ENCODE measurements around the gene CRYL1. TPM values are rescaled to one million over a fixed set of nuclear protein-coding genes. Genes with fewer than 3 reads are reported as not detected.

The CRYL1 gene
- total RNA-seq, 1 experiment from 2014 or later = 3.0 TPM

- Histone ChIP-seq H3K36me3 (ENCODE audit: insufficient read depth, low read length) (no peaks in the 10 kb centered on the region), H3K9me2 (replicated peaks; ENCODE audit: insufficient read depth, low read length) (no peaks in the 10 kb centered on the region)
These were observed 5.8 kb downstream of the CRYL1 start for GRCh38 chr13:20519875-20520274.

GRCh38 chr13:20518660-20519100, 7.0 kb downstream of the CRYL1 start:
- H3K9me2 ChIP-seq (replicated peaks; ENCODE audit: insufficient read depth, low read length) = no peaks in the 10 kb centered on the region
- H4K20me1 ChIP-seq (ENCODE audit: insufficient read depth, low read depth, low read length) = no peaks in the 10 kb centered on the region
- no peaks in the 10 kb centered on the region for H3K79me2 ChIP-seq (ENCODE audit: low read length)
- no peaks in the 10 kb centered on the region for H3K9me3 ChIP-seq (ENCODE audit: low read length)
- DNase-seq = no peak
- no peak overlapping the region for H3K9ac ChIP-seq (ENCODE audit: low read length)
- no peak overlapping the region for H3K4me2 ChIP-seq (ENCODE audit: low read depth, low read length, poor library complexity, severe bottlenecking)
- H3K36me3 ChIP-seq (ENCODE audit: insufficient read depth, low read length) = no peaks in the 10 kb centered on the region
- no peaks in the 10 kb centered on the region for H3K27me3 ChIP-seq (ENCODE audit: low read length)
- H3K27ac ChIP-seq (ENCODE audit: low read length) = no peak overlapping the region
- no peaks in the 10 kb centered on the region for H3K4me1 ChIP-seq (ENCODE audit: low read length)
- no peak overlapping the region for H2AFZ ChIP-seq (ENCODE audit: low read length)
- H3K4me3 ChIP-seq (ENCODE audit: low read length) = no peak overlapping the region

More at GRCh38 chr13:20519875-20520274, 5.8 kb downstream of the CRYL1 start:
- Histone ChIP-seq H3K9ac (ENCODE audit: low read length) (no peak overlapping the region), H3K4me1 (ENCODE audit: low read length) (peaks cover under 1% of the 10 kb centered on the region; the same call in 1 of the 2 replicates), H4K20me1 (ENCODE audit: insufficient read depth, low read depth, low read length) (no peaks in the 10 kb centered on the region), H3K4me3 (ENCODE audit: low read length) (no peak overlapping the region), H2AFZ (ENCODE audit: low read length) (no peak overlapping the region), H3K4me2 (ENCODE audit: low read depth, low read length, poor library complexity, severe bottlenecking) (no peak overlapping the region), H3K79me2 (ENCODE audit: low read length) (no peaks in the 10 kb centered on the region), H3K27ac (ENCODE audit: low read length) (no peak overlapping the region), H3K9me3 (ENCODE audit: low read length) (no peaks in the 10 kb centered on the region), H3K27me3 (ENCODE audit: low read length) (no peaks in the 10 kb centered on the region)
- no peak for DNase-seq

GRCh38 chr13:20514866-20515265, 10.8 kb downstream of the CRYL1 start:
- Histone ChIP-seq H3K27ac (ENCODE audit: low read length) (no peak overlapping the region), H3K4me2 (ENCODE audit: low read depth, low read length, poor library complexity, severe bottlenecking) (no peak overlapping the region), H3K79me2 (ENCODE audit: low read length) (no peaks in the 10 kb centered on the region), H2AFZ (ENCODE audit: low read length) (no peak overlapping the region), H4K20me1 (ENCODE audit: insufficient read depth, low read depth, low read length) (no peaks in the 10 kb centered on the region), H3K27me3 (ENCODE audit: low read length) (no peaks in the 10 kb centered on the region), H3K36me3 (ENCODE audit: insufficient read depth, low read length) (no peaks in the 10 kb centered on the region), H3K9me3 (ENCODE audit: low read length) (no peaks in the 10 kb centered on the region), H3K4me1 (ENCODE audit: low read length) (no peaks in the 10 kb centered on the region), H3K4me3 (ENCODE audit: low read length) (no peak overlapping the region), H3K9ac (ENCODE audit: low read length) (no peak overlapping the region), H3K9me2 (replicated peaks; ENCODE audit: insufficient read depth, low read length) (no peaks in the 10 kb centered on the region)
- DNase-seq = no peak

GRCh38 chr13:20513466-20513995, 12.1 kb downstream of the CRYL1 start:
- no peaks in the 10 kb centered on the region for H3K36me3 ChIP-seq (ENCODE audit: insufficient read depth, low read length)
- H3K27ac ChIP-seq (ENCODE audit: low read length) = no peak overlapping the region
- no peaks in the 10 kb centered on the region for H4K20me1 ChIP-seq (ENCODE audit: insufficient read depth, low read depth, low read length)
- no peaks in the 10 kb centered on the region for H3K27me3 ChIP-seq (ENCODE audit: low read length)
- DNase-seq = no peak
- no peak overlapping the region for H2AFZ ChIP-seq (ENCODE audit: low read length)
- no peaks in the 10 kb centered on the region for H3K79me2 ChIP-seq (ENCODE audit: low read length)
- no peaks in the 10 kb centered on the region for H3K9me3 ChIP-seq (ENCODE audit: low read length)
- H3K9me2 ChIP-seq (replicated peaks; ENCODE audit: insufficient read depth, low read length) = no peaks in the 10 kb centered on the region
- H3K4me3 ChIP-seq (ENCODE audit: low read length) = no peak overlapping the region
- H3K4me1 ChIP-seq (ENCODE audit: low read length) = no peaks in the 10 kb centered on the region
- H3K9ac ChIP-seq (ENCODE audit: low read length) = no peak overlapping the region
- H3K4me2 ChIP-seq (ENCODE audit: low read depth, low read length, poor library complexity, severe bottlenecking) = no peak overlapping the region

- no peaks in the 10 kb centered on the region for H3K79me2 ChIP-seq (ENCODE audit: low read length)
- no peaks in the 10 kb centered on the region for H3K9me2 ChIP-seq (replicated peaks; ENCODE audit: insufficient read depth, low read length)
- H3K27me3 ChIP-seq (ENCODE audit: low read length) = no peaks in the 10 kb centered on the region
- no peak overlapping the region for H3K27ac ChIP-seq (ENCODE audit: low read length)
- H3K4me2 ChIP-seq (ENCODE audit: low read depth, low read length, poor library complexity, severe bottlenecking) = no peak overlapping the region
- no peak overlapping the region for H3K9ac ChIP-seq (ENCODE audit: low read length)
- H3K4me1 ChIP-seq (ENCODE audit: low read length) = no peaks in the 10 kb centered on the region
- no peak overlapping the region for H2AFZ ChIP-seq (ENCODE audit: low read length)
- no peak for DNase-seq
- no peaks in the 10 kb centered on the region for H3K9me3 ChIP-seq (ENCODE audit: low read length)
- no peaks in the 10 kb centered on the region for H3K36me3 ChIP-seq (ENCODE audit: insufficient read depth, low read length)
- H4K20me1 ChIP-seq (ENCODE audit: insufficient read depth, low read depth, low read length) = no peaks in the 10 kb centered on the region
- H3K4me3 ChIP-seq (ENCODE audit: low read length) = no peak overlapping the region
These were observed 13.5 kb downstream of the CRYL1 start for GRCh38 chr13:20512042-20512683.

GRCh38 chr13:20506696-20507095, 19.0 kb downstream of the CRYL1 start:
- Histone ChIP-seq H3K79me2 (ENCODE audit: low read length) (no peaks in the 10 kb centered on the region), H3K4me2 (ENCODE audit: low read depth, low read length, poor library complexity, severe bottlenecking) (no peak overlapping the region), H3K9ac (ENCODE audit: low read length) (no peak overlapping the region), H3K4me1 (ENCODE audit: low read length) (no peaks in the 10 kb centered on the region), H4K20me1 (ENCODE audit: insufficient read depth, low read depth, low read length) (no peaks in the 10 kb centered on the region), H3K4me3 (ENCODE audit: low read length) (no peak overlapping the region), H3K27ac (ENCODE audit: low read length) (no peak overlapping the region), H3K9me2 (replicated peaks; ENCODE audit: insufficient read depth, low read length) (no peaks in the 10 kb centered on the region), H2AFZ (ENCODE audit: low read length) (no peak overlapping the region), H3K9me3 (ENCODE audit: low read length) (no peaks in the 10 kb centered on the region), H3K36me3 (ENCODE audit: insufficient read depth, low read length) (no peaks in the 10 kb centered on the region), H3K27me3 (ENCODE audit: low read length) (no peaks in the 10 kb centered on the region)
- DNase-seq = no peak

- Histone ChIP-seq H3K4me2 (ENCODE audit: low read depth, low read length, poor library complexity, severe bottlenecking) (no peak overlapping the region), H3K9me2 (replicated peaks; ENCODE audit: insufficient read depth, low read length) (no peaks in the 10 kb centered on the region), H3K9me3 (ENCODE audit: low read length) (no peaks in the 10 kb centered on the region), H3K27ac (ENCODE audit: low read length) (no peak overlapping the region), H3K4me3 (ENCODE audit: low read length) (no peak overlapping the region), H4K20me1 (ENCODE audit: insufficient read depth, low read depth, low read length) (no peaks in the 10 kb centered on the region), H2AFZ (ENCODE audit: low read length) (no peak overlapping the region), H3K9ac (ENCODE audit: low read length) (no peak overlapping the region), H3K36me3 (ENCODE audit: insufficient read depth, low read length) (no peaks in the 10 kb centered on the region), H3K79me2 (ENCODE audit: low read length) (no peaks in the 10 kb centered on the region), H3K27me3 (ENCODE audit: low read length) (no peaks in the 10 kb centered on the region), H3K4me1 (ENCODE audit: low read length) (no peaks in the 10 kb centered on the region)
- no peak for DNase-seq
These were observed 20.0 kb downstream of the CRYL1 start for GRCh38 chr13:20505405-20506366.

Measured in Karpas-422 (cell line).